CD4-positive, alpha-beta T cell treated with Interleukin-1 beta for 1 hour (primary cell): ENCODE measurements around the gene ZNF883.
"Not testable (repeated sequence)": the region's sequence is repeated elsewhere in the genome, so short reads cannot be mapped to it uniquely, and the experiment has no call there.

Experiments used
- DNase-seq, 2 donors: peaks; one replicate each; pipeline ENCODE4 v3.0.0-alpha.2; 2020 to 2022

The ZNF883 gene

GRCh38 chr9:113011911-113012381 is at the start of gene ZNF883:
Gene ZNF883 (minus strand): TSS chr9:113012192.
- peak; percentile 22 to 61 for DNase-seq

DNA sequence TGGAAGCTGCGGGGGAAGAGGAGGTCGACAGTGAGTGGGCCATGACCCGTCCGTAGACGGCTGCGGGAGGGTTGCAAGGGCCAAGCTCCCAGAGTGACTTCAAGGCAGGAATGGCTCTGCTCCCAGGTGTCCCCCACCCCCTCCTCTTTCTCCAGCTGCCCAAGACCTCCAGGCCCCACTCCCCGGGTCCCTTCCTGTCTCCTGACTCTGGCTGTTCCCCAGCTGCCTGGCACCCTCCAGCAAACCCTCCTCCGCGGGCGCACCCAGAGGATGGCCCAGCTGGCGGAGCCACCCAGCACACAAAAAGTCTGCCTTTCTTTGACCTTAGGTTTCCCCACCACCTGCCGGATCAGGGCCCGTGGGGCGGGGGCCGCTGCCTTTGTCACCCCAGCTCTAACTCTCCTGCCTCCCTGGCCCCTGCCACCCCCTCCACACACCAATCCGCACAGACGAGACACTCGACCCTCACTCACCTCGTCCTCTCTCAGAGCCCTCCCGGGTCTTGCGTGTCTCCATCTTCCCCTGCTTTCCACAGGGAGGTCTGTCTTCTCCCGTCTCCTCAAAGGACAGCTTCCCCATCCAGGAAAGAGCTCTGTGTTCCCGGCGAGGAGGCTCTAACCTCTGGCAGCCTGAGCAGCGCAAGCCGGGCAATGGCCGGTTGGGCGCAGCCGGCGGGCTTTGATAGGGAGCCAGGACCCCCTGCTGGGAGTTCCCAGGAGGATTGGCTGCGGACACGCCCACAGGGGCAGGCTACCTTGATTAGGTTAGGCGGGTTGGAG is 49.3 kb upstream of the ZNF883 start:
- DNase-seq: not testable (repeated sequence)

- DNase-seq: peak in 1 of 2 donors; percentile 15
These were observed 47.7 kb upstream of the ZNF883 start for GRCh38 chr9:113059581-113060284.

- DNase-seq: no peak
These were observed 45.2 kb upstream of the ZNF883 start for GRCh38 chr9:113057193-113057592.

DNA sequence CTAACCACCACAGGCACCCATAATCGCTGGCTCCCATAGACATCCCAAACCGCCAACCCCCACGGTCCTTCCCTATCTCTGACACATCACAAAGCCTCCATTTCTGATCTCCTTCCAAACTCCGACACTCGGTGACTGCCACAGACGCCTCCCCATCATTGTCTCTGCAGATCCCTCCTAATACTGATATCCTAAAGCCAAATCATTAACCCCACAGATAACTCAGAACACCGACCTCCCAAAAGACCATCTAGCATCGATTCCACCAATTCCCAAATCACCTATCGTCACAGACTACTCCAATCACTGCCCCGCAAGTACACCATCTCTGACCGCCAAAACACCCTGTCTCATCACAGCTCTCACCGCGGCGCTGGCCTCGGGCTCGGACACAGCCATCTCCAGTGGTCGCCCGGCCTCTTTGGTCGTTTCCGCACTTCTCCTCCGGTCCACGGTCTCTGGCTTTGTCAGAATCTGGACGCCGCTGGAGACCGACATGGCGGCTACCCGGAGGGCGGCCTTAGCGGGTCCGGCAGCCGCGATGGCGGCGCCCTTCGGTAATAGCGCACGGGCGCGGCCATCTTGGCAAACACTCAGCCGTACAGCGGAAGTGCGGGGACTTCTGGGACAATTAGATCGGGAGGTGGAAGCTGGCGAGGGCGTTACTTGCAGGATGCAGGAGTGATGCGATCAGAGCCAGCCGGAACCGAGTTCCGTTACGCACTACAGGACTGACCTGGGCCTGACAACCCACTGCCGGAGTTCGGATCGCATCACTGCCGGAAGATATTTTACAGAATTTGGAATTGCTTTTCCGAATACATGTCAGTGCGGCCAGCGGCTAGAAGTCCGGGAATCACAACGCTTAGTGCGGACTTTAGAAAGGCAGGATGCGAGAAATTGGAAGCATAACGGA is 44.5 kb upstream of the ZNF883 start, which contains the start of gene ZFP37:
TSS of gene ZFP37 (minus strand) at position 534 of the 916 bp plus-strand sequence. CDS start at position 498, 36 bp downstream.
- peak; percentile 78 to 84 for DNase-seq

DNA sequence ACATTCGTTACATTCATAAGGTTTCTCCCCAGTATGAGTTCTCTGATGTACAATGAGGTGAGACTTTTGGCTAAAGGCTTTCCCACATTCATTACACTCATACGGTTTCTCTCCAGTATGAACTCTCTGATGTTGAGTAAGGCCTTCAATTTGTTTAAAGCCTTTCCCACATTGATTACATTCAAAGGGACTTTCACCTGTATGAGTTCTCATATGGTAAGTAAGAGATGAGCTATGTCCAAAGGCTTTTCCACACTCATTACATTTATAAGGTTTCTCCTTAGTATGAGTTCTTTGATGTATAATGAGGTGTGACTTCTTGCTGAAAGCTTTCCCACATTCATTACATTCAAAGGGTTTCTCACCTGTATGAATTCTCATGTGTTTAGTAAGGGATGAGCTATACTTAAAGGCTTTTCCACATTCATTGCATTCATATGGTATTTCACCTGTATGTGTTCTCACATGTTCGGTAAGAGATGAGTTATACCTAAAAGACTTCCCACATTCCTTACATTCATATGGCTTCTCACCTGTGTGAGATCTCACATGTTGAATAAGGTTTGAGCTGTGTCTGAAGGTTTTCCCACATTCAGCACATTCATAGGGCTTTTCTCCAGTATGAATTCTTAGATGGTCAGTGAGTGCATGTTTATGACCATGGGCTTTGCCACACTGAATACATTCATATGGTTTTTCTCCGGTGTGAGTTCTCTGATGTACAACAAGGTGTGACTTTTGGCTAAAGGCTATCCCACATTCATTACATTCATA is 31.1 kb upstream of the ZNF883 start:
- no peak for DNase-seq

- no peak for DNase-seq
These were observed 14.2 kb upstream of the ZNF883 start for GRCh38 chr9:113026200-113026599.

DNA sequence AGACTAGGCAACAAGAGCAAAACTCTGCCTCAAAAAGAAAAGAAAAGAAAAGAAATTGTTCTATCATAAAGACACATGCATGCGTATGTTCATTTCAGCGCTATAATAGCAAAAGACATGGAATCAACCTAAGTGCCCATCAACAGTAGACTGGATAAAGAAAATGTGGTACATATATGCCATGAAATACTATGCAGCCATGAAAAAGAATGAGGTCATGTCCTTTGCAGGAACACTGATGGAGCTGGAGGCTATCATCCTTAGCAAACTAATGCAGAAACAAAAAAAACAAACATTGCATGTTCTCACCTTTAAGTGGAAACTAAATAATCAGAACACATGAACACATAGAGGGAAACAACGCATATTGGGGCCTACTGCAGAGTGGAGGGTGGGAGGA is 6.3 kb upstream of the ZNF883 start:
- no peak for DNase-seq

DNA sequence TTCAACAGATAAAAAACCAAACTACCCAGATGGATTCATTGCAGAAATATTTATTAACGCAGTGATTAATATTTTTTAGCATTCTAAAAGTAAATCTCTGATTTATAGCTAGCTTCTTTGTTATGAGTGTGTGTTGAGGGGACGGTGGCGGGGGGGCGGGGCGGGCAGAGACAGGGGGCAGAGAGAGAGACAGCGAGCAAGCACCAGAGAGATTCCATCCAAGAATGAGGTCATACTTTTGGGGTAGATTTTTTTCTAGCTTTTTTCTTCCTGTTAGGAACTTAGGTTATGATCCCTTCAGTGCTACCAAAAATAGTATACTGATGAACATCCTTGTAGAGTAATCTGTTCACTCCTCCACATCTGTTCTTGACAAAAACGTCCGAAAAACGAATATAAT is 500 bp upstream of the ZNF883 start:
- no peak for DNase-seq

- DNase-seq: no peak
These were observed 6.2 kb downstream of the ZNF883 start for GRCh38 chr9:113005777-113006176.

DNA sequence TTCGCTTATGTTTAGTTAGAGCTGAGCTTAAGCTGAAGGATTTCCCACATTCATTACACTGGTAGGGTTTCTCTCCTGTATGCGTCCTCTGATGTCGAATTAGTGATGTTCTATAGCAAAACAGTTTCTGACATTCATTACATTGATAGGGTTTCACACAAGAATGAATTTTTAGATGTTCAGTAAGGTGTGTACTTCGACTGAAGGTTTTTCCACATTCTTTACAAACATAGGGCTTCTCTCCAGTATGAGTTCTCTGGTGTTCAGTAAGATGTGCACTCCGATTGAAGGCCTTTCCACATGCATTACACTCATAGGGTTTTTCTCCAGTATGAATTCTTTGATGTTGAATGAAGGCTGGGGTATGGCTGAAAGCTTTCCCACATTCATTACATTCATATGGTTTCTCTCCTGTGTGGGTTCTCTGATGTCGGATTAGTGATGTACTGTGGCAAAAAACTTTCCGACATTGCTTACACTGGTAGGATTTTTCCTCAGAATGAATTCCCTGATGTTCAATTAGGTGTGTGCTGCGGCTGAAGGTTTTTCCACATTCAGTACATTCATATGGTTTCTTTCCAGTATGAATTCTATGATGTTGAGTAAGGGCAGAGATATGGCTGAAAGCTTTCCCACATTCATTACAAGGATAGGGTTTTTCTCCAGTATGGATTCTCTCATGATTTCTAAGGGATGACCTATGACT is 14.6 kb downstream of the ZNF883 start:
- DNase-seq: no peak

DNA sequence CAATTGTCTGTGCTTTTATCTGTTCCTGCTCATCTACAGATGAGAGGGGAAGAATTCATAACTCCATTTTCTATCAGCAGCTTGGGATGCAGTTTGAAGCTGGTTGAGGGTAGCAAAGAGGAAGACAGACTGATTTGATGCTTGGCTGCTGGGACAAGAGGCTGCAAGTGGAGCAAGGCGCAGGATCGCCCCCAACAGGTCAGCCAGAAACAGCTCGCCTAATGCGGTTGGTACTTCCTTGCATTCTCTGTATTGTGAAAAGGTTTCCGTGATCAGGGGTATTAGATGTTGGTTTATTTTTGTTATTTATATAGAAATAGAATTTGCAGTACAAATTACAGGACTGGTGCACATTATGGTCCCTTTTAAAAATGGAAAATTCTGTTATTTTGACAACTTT is 40.6 kb downstream of the ZNF883 start:
- peak in 1 of 2 donors; percentile 5 for DNase-seq

DNA sequence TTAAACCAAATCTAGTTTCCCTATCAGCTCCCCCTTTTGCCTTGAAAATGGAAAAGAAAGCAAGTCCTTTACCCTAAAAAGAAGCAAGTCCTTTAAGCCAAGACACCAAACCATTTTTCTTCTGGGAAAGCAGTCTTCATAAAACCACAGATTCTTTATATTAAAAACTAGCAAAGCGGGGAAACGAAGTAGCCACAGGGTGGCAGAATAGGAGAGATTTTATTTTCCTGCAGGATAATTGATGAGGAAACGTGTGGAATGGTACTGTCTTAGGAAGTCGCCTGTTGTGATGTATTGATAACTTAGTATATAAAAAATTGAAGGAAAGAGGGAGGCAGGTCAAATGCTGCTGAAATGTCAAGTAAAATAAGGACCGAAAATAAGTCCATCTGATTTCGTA is 41.1 kb downstream of the ZNF883 start:
- DNase-seq: no peak

- DNase-seq: no peak
These were observed 42.3 kb downstream of the ZNF883 start for GRCh38 chr9:112969730-112970129.

- no peak for DNase-seq
These were observed 56.4 kb downstream of the ZNF883 start for GRCh38 chr9:112955550-112955949.

GRCh38 chr9:112945620-112946208 is 66.3 kb downstream of the ZNF883 start:
- DNase-seq: no peak

DNA sequence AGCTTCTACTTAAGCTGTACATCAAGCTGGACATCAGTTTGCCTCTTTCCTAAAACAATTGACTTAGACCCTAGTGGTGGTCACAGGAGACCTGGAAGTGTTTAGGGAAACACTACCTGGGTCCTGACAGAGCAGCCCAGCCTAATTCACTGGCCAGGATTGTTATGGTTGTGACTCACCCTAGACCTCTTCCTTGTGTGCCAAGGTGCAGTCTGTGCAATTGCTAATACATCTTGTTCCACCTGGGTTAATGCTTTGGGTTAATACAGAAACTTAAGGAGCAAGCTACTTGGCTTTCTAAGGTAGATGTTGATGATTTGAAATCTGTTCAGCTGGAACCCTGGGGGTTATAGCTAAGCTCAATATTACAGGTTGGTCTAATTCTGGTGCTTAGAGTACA is 72.6 kb downstream of the ZNF883 start:
- no peak for DNase-seq

- no peak for DNase-seq
These were observed 78.3 kb downstream of the ZNF883 start for GRCh38 chr9:112933696-112934095.

- no peak for DNase-seq
These were observed 86.8 kb downstream of the ZNF883 start for GRCh38 chr9:112925058-112925641.

- peak in 1 of 2 donors; percentile 3 for DNase-seq
These were observed 90.4 kb downstream of the ZNF883 start for GRCh38 chr9:112921549-112921948.

DNA sequence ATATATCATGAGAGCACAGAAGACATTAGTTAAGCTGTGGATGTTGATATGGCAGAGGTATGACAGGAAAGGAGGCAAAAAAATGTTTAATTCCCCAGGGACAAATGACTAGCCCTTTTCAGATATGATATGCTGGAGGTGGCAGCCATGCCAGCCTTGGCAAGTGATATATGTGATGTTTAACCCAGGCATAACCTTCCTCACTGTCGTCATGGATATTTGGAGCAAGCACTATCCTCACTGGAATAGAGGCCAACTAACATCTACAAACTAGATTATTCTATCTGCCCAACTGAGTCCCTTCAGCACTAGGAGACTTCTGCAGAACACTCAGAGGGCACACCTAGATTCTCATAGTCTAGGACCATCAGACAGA is 94.0 kb downstream of the ZNF883 start:
- DNase-seq: no peak
